Middle frontal gyrus (tissue), 1 donor: Measurements from ENCODE around the gene SYDE1.

Source experiments
- DNase-seq: peaks from one replicate; pipeline ENCODE4 v3.0.0-alpha.2; 2015; ENCODE audit warnings: low spot score; ENCODE audit errors: extremely low spot score

Gene SYDE1

GRCh38 chr19:15108845-15109767 is 1.9 kb downstream of the SYDE1 start:
- DNase-seq, result no peak

GRCh38 chr19:15109768-15110417 is 2.7 kb downstream of the SYDE1 start:
- DNase-seq, result no peak

- DNase-seq, result no peak
These were observed 3.2 kb downstream of the SYDE1 start for GRCh38 chr19:15110418-15110815.

- no peak for DNase-seq
These were observed 4.6 kb downstream of the SYDE1 start for GRCh38 chr19:15111758-15112157.

GRCh38 chr19:15112385-15112784 is 5.2 kb downstream of the SYDE1 start:
- DNase-seq, result no peak

GRCh38 chr19:15113245-15114152 is 6.3 kb downstream of the SYDE1 start:
- no peak for DNase-seq

GRCh38 chr19:15114153-15114540 is 6.9 kb downstream of the SYDE1 start:
- DNase-seq, result no peak

GRCh38 chr19:15115080-15115479 is 7.9 kb downstream of the SYDE1 start:
- no peak for DNase-seq

- DNase-seq, result no peak
These were observed 8.8 kb downstream of the SYDE1 start for GRCh38 chr19:15115762-15116615.

GRCh38 chr19:15116856-15117255 is 9.7 kb downstream of the SYDE1 start:
- no peak for DNase-seq

GRCh38 chr19:15118248-15118647 is 11.0 kb downstream of the SYDE1 start:
- no peak for DNase-seq

- DNase-seq, result no peak
These were observed 11.7 kb downstream of the SYDE1 start for GRCh38 chr19:15118789-15119494.

- no peak for DNase-seq
These were observed 13.2 kb downstream of the SYDE1 start for GRCh38 chr19:15120135-15121026.

- DNase-seq, result no peak
These were observed 15.3 kb downstream of the SYDE1 start for GRCh38 chr19:15122331-15123030.

GRCh38 chr19:15123031-15123890 is 16.1 kb downstream of the SYDE1 start:
- DNase-seq, result no peak

GRCh38 chr19:15123900-15124299 is 16.7 kb downstream of the SYDE1 start:
- DNase-seq, result peak; percentile 7

- no peak for DNase-seq
These were observed 17.5 kb downstream of the SYDE1 start for GRCh38 chr19:15124572-15125231.
